Breast epithelium (tissue), 3 donors: ENCODE measurements around the gene STARD10.

Source experiments
- CTCF ChIP-seq, 3 donors: fragments of 450-650 bp; IDR thresholded peaks; one replicate each; pipeline ENCODE4 v1.5.1; 2016 to 2017; ENCODE audit warnings: antibody characterized with exemption in 3 of 3, mild to moderate bottlenecking in 3 of 3, moderate library complexity in 3 of 3
- POLR2A ChIP-seq: fragments of 450-650 bp; IDR thresholded peaks from one replicate; pipeline ENCODE4 v1.6.1; 2016; ENCODE audit warnings: antibody characterized with exemption, mild to moderate bottlenecking, moderate library complexity

- TF ChIP-seq CTCF (IDR thresholded peaks at IDR 0.05) = no peak
- no peak for TF ChIP-seq POLR2A
Observed at GRCh38 chr11:72721276-72721675, 72.6 kb downstream of the STARD10 start.
